Fibroblast of the aortic adventitia (primary cell): ENCODE measurements around the gene CTBP2. TPM values are rescaled to one million over a fixed set of nuclear protein-coding genes. Genes with fewer than 3 reads are reported as not detected.

Experiments used
- DNase-seq: peaks from one replicate; pipeline ENCODE4 v3.0.0-alpha.2; 2010; ENCODE audit warnings: low read depth
- H3K4me3 ChIP-seq: 2 replicates; pipeline ENCODE4 v1.5.1; 2011; ENCODE audit warnings: low read depth, mild to moderate bottlenecking, control low read depth, low read length, moderate library complexity
- total RNA-seq: library from RNA; depleted of rRNA; stranded (reverse); fragments of >200 nt; gene quantifications from 2 replicates; pipeline ENCODE4 v1.2.3, GENCODE V29; 2012; ENCODE audit warnings: low replicate concordance
- TF ChIP-seq, protein P1 (sequence below): IDR thresholded peaks from 2 replicates; pipeline ENCODE4 v1.5.1; 2011; ENCODE audit warnings: mild to moderate bottlenecking, low read length, control low read depth, inconsistent platforms; ENCODE audit not compliant: insufficient read depth

CTBP2 gene
- total RNA-seq, 1 donor = 45.4 TPM

DNA sequence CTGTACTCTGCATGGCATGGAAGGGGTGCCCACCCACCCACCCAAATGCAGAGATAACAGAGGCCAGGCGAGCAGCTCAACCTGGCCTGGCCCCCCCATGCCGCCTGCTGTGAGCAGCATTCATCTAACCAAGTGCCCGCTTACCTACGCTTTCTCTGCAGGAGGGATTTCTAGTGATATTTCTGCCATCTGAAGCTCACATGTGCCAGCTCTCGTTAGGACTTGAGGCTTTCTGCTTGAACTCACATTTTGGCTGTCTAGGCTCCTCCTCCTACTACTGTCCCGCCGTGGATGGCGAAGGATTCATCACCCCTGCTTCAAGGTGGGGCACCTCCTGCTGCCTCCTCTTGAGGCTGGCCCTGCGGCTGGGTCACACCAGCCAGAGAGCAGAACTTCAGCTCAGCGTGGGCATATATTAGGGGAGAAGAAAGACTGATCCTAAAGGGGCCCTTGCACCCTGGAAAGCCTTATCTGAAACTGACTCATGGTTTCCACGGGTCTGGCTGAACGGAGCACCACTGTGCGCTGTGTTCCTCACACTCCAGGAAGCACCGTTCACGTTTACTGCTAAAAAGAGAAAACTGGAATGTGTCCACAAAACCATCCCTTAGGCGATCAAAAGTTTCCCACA is 45.5 kb downstream of the CTBP2 start:
- DNase-seq = no peak

DNA sequence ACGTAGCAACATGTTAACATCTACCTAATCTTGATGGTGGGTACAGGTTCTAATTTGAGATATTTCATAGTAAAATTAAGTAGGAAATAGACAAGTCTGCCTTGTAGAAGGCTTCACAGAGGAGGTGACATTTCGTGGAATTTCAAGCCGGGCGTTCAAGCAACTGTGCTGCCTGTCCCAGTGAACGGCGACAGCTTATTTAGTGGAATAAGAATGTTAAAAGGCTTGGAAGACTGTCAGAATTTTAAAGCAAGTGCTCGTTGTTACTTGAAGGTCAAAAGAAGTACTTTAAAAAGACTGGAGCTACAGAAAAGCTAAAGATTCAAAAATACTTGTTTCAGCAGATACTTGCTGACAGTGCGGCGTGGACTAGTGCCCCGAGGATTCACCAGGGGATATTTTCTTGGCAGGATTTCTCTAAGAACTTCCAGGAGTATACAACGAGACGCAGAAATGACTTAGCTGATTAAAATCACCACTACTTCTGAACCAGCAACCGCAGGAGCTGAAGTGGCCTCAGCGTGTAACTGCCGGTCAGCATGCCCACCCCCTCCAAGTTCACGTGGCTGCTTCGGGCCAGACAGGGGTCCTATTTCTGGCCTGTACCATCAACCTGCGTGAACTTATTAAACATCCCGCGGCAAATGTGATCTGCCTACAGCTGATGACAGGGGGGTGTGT is 46.5 kb downstream of the CTBP2 start:
- DNase-seq = peak; percentile 61
- no peak overlapping the region for H3K4me3 ChIP-seq

More for the DNA sequence above, 45.5 kb downstream of the CTBP2 start:
- TF ChIP-seq, protein P1, sequence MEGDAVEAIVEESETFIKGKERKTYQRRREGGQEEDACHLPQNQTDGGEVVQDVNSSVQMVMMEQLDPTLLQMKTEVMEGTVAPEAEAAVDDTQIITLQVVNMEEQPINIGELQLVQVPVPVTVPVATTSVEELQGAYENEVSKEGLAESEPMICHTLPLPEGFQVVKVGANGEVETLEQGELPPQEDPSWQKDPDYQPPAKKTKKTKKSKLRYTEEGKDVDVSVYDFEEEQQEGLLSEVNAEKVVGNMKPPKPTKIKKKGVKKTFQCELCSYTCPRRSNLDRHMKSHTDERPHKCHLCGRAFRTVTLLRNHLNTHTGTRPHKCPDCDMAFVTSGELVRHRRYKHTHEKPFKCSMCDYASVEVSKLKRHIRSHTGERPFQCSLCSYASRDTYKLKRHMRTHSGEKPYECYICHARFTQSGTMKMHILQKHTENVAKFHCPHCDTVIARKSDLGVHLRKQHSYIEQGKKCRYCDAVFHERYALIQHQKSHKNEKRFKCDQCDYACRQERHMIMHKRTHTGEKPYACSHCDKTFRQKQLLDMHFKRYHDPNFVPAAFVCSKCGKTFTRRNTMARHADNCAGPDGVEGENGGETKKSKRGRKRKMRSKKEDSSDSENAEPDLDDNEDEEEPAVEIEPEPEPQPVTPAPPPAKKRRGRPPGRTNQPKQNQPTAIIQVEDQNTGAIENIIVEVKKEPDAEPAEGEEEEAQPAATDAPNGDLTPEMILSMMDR = no peak
- no peak overlapping the region for H3K4me3 ChIP-seq

DNA sequence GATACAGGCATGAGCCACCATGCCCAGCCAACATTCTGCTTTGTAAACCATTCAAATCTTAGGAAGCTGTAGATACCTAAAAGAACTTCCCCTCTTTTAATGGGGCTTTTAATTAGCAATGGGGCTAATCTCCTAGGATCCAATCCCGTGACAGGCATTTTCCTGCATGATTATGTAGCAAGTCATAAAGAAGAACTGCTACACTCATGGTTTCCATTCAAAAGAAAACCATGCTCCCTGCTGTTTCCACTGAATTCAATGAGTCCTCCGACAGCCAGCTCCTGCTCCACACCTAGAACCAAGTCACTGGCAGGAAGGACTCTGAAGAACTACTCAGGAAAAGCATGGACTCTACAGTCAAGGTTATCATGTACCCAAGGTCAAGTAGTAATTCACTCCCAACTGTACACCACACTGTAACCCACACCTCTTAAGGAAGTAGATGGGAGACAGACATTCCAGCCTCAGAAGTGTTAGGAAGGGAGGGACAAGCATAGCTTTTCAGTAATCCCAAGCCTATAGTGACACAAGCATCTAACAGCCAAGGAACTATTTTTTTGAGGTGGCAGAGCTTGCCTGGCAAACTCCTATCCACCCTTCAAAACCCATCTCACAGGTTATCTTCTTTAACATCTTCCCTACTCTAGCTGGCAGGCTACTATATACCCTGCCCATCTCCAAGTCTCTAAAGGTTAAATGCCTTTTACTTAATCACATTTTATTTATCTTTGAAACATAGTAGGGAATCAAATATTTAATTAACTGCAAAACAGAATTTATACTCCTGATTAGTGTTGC is 47.5 kb downstream of the CTBP2 start:
- DNase-seq = no peak
- TF ChIP-seq, protein P1 = no peak
- no peak overlapping the region for H3K4me3 ChIP-seq

More for the DNA sequence above, 46.5 kb downstream of the CTBP2 start:
- TF ChIP-seq, protein P1 = no peak

DNA sequence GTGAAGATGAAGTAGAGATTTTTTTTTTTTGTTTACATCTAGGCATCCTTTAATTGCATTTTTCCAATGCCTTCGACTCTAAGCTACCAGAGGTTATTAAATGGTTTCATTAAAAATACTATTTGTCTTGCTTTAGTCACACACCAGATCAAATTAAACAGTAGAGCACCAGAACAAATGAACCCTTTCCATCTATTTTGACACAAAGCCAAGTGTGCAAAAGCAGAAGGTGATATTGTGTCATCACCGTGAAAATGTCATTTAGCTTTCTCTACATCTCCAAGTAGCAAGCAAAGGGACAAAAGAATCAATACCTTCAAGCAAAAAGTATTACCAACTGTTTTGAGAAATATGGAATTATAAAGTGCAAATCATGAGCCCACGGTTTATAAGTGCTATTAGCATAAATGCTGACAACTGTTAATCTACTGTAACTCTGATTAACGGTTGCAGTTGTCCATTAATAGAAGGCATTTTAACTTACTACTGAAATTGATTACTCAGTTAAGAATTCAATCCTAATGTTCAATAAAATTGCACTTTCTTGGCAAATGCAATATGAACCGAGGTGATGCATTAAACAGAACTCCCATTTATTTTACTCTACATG is 49.1 kb downstream of the CTBP2 start:
- TF ChIP-seq, protein P1 = no peak
- DNase-seq = no peak
- no peak overlapping the region for H3K4me3 ChIP-seq

DNA sequence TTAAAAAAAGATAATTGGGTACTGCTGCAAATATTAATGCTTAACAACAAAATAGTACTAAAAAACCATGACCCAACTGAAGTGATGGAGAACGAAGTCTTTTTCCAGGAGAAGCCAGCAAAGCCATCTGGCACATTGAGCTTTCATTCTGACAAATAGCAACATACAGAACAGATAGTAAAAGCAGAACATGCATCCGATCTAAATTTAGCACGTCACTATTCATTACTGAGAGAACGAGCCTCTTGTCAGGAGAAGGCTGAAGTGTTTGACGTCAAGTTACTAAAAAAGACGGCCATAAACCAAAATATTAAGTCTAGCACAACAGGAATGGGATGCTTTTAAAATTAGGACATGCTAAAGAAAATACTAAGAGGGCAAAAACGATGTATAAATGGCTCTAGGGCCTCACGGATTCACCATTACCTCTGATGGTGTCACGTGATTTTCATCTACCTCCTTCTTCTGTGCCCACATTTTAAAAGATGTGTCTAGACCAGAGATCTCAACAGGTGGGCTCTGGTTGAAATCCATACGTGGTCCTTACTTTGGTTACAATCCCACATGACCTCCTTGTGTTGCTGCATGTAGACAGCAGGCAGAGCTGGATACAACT is 52.3 kb downstream of the CTBP2 start:
- TF ChIP-seq, protein P1 = no peak

DNA sequence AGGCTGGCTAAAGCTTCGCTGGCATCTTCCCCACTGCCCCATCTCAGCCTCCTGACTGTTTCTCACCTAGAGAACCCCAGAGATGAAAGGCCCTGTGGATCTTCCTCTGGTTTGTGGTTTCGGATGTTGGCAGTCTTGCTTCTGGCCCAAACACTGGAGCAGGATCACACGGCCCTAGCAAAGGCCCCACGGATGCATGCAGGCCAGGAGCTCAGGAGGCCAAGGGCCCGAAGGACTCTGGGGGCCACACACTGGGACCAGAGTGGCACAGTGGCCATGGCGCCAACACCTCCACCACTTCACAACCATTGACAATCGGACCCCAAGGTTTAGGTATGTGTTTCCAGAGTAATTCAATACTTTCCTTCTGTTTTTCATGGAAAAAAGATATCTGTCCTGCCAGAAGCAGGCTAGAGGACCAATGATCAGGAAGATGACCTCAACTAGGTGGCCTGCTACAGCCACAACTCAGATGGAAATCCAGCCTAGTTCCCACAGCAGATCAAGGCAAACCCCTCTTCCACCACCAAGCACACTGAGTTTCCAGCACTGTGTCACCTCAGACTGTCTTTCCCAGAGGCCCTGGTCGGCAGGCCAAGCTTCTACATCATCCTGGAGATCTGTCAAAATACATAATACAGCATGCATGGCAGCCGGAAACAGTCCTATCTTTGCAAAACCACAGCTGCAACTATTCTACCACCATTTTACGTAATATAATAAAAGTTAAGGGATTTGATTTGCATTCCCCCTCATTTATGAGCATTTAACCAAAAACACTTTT is 53.0 kb downstream of the CTBP2 start:
- peak; percentile 19 for DNase-seq
- TF ChIP-seq, protein P1 = no peak
- H3K4me3 ChIP-seq = no peak overlapping the region

More for the DNA sequence above, 52.3 kb downstream of the CTBP2 start:
- no peak overlapping the region for H3K4me3 ChIP-seq
- no peak for DNase-seq
